ENCODE data around the gene SPRR5.

DNA sequence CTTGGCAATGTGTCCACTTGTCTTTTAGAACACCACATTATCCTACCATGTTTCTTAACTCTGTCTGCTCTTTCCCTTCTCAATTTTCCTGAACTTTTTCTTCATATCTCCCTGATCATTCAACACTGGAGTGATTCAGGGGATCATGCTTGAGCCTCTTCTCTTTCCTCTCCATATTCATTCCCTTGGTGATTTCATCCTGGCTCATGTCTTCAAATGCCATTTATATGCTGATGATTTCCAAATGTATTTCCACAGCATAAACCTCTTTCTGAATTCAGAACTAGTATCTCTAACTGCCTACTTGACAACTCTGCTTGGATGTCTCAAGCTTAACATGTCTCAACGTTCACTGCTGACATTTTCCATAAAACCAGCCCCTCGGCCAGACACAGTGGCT lies 47.1 kb upstream of the SPRR5 start:
- TF ChIP-seq TAF1 (conservative IDR thresholded peaks at IDR 0.05): no peak
- TF ChIP-seq, protein P1, sequence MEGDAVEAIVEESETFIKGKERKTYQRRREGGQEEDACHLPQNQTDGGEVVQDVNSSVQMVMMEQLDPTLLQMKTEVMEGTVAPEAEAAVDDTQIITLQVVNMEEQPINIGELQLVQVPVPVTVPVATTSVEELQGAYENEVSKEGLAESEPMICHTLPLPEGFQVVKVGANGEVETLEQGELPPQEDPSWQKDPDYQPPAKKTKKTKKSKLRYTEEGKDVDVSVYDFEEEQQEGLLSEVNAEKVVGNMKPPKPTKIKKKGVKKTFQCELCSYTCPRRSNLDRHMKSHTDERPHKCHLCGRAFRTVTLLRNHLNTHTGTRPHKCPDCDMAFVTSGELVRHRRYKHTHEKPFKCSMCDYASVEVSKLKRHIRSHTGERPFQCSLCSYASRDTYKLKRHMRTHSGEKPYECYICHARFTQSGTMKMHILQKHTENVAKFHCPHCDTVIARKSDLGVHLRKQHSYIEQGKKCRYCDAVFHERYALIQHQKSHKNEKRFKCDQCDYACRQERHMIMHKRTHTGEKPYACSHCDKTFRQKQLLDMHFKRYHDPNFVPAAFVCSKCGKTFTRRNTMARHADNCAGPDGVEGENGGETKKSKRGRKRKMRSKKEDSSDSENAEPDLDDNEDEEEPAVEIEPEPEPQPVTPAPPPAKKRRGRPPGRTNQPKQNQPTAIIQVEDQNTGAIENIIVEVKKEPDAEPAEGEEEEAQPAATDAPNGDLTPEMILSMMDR (IDR thresholded peaks at IDR 0.05; ENCODE audit: low read depth, low read length, missing input control): no peak
- no peak for TF ChIP-seq FOXA1 (IDR thresholded peaks at IDR 0.05)
- no peak for TF ChIP-seq EGR1 (IDR thresholded peaks at IDR 0.05; ENCODE audit: low read depth in 2 of 2)
- no peak for TF ChIP-seq GABPA (IDR thresholded peaks at IDR 0.05 in 1 of 2, conservative IDR thresholded peaks at IDR 0.05 in 1 of 2)
- no peak for TF ChIP-seq JUND (IDR thresholded peaks at IDR 0.05)
- TF ChIP-seq, protein P2, sequence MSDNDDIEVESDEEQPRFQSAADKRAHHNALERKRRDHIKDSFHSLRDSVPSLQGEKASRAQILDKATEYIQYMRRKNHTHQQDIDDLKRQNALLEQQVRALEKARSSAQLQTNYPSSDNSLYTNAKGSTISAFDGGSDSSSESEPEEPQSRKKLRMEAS (IDR thresholded peaks at IDR 0.05): no peak
- TF ChIP-seq FOXA2 (IDR thresholded peaks at IDR 0.05): no peak
- no peak for TF ChIP-seq YY1 (IDR thresholded peaks at IDR 0.05)
- no peak for TF ChIP-seq RAD21 (IDR thresholded peaks at IDR 0.05)
- no peak for TF ChIP-seq SP1 (IDR thresholded peaks at IDR 0.05)
- no peak for TF ChIP-seq HNF4A (conservative IDR thresholded peaks at IDR 0.05)

Measured in liver (tissue), 3 donors.